Measurements from ENCODE around the gene RPS27A. TPM values are rescaled to one million over a fixed set of nuclear protein-coding genes. Genes with fewer than 3 reads are reported as not detected.

Gene RPS27A
- total and polyA plus RNA-seq, 10 of the 15 experiments (the other 5 are each of a cell fraction or from before 2014, with no cell fraction given): 1,460 to 4,705 (median 1,996) TPM

DNA sequence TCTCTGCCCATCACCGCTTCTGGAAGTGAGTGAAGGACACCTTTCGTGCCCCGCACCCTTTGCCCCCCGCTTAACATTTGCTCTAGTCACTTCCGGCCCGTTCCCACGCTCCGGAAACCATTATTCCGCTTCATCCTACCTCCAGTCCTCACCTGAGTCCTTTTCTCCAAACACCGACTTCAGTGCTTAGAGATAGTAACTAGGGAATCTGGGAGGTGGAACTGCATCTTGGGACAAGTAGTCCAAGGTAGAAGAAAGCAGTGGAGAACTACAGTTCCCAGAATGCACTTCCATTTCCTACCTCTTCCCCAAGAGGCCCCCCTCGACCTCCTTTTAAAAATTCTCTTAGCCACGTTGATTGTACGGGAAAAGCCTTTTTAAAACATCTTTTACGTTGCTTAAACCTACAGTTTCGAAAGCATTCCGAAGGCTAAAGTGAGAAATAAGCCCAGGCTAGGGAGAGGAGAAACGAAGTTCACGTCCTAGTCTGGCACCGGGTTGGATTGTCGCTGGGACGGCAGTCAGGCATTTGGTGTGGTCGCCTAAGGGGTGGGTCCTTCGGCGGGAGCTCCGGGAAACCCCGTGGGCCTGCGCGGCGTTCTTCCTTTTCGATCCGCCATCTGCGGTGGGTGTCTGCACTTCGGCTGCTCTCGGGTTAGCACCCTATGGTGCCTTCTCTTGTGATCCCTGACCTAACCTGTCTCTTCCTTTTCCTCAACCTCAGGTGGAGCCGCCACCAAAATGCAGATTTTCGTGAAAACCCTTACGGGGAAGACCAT lies at the start of gene RPS27A, which contains the start of gene CLHC1 (continued):
- TF ChIP-seq, protein P1, sequence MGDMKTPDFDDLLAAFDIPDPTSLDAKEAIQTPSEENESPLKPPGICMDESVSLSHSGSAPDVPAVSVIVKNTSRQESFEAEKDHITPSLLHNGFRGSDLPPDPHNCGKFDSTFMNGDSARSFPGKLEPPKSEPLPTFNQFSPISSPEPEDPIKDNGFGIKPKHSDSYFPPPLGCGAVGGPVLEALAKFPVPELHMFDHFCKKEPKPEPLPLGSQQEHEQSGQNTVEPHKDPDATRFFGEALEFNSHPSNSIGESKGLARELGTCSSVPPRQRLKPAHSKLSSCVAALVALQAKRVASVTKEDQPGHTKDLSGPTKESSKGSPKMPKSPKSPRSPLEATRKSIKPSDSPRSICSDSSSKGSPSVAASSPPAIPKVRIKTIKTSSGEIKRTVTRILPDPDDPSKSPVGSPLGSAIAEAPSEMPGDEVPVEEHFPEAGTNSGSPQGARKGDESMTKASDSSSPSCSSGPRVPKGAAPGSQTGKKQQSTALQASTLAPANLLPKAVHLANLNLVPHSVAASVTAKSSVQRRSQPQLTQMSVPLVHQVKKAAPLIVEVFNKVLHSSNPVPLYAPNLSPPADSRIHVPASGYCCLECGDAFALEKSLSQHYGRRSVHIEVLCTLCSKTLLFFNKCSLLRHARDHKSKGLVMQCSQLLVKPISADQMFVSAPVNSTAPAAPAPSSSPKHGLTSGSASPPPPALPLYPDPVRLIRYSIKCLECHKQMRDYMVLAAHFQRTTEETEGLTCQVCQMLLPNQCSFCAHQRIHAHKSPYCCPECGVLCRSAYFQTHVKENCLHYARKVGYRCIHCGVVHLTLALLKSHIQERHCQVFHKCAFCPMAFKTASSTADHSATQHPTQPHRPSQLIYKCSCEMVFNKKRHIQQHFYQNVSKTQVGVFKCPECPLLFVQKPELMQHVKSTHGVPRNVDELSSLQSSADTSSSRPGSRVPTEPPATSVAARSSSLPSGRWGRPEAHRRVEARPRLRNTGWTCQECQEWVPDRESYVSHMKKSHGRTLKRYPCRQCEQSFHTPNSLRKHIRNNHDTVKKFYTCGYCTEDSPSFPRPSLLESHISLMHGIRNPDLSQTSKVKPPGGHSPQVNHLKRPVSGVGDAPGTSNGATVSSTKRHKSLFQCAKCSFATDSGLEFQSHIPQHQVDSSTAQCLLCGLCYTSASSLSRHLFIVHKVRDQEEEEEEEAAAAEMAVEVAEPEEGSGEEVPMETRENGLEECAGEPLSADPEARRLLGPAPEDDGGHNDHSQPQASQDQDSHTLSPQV (IDR thresholded peaks at IDR 0.05): peak; percentile 88
- peak; percentile 86 for TF ChIP-seq POU2F2 (IDR thresholded peaks at IDR 0.05; ENCODE audit: borderline replicate concordance, low read depth, low read length)
- TF ChIP-seq YBX1 (IDR thresholded peaks at IDR 0.05): no peak
- no peak for TF ChIP-seq RAD21 (IDR thresholded peaks at IDR 0.05; ENCODE audit: insufficient read depth, low read depth, low read length)
- peak; percentile 52; the same call in 1 of the 2 replicates for TF ChIP-seq NFIC (IDR thresholded peaks at IDR 0.05; ENCODE audit: low read depth, low read length)
- TF ChIP-seq ZSCAN29 (IDR thresholded peaks at IDR 0.05): no peak
- no peak for TF ChIP-seq SUPT20H (IDR thresholded peaks at IDR 0.05; ENCODE audit: borderline replicate concordance, control insufficient read depth, low read depth, low read length)
- TF ChIP-seq STAT3 (IDR thresholded peaks at IDR 0.05; ENCODE audit: low read depth, low read length): 0 out of 2 replicates have a peak, but pooled peaks have one; percentile 75
- TF ChIP-seq, protein P2, sequence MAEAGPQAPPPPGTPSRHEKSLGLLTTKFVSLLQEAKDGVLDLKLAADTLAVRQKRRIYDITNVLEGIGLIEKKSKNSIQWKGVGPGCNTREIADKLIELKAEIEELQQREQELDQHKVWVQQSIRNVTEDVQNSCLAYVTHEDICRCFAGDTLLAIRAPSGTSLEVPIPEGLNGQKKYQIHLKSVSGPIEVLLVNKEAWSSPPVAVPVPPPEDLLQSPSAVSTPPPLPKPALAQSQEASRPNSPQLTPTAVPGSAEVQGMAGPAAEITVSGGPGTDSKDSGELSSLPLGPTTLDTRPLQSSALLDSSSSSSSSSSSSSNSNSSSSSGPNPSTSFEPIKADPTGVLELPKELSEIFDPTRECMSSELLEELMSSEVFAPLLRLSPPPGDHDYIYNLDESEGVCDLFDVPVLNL (IDR thresholded peaks at IDR 0.05; ENCODE audit: low read depth, low read length): 0 out of 2 replicates have a peak, but pooled peaks have one; percentile 22
- TF ChIP-seq, protein P3, sequence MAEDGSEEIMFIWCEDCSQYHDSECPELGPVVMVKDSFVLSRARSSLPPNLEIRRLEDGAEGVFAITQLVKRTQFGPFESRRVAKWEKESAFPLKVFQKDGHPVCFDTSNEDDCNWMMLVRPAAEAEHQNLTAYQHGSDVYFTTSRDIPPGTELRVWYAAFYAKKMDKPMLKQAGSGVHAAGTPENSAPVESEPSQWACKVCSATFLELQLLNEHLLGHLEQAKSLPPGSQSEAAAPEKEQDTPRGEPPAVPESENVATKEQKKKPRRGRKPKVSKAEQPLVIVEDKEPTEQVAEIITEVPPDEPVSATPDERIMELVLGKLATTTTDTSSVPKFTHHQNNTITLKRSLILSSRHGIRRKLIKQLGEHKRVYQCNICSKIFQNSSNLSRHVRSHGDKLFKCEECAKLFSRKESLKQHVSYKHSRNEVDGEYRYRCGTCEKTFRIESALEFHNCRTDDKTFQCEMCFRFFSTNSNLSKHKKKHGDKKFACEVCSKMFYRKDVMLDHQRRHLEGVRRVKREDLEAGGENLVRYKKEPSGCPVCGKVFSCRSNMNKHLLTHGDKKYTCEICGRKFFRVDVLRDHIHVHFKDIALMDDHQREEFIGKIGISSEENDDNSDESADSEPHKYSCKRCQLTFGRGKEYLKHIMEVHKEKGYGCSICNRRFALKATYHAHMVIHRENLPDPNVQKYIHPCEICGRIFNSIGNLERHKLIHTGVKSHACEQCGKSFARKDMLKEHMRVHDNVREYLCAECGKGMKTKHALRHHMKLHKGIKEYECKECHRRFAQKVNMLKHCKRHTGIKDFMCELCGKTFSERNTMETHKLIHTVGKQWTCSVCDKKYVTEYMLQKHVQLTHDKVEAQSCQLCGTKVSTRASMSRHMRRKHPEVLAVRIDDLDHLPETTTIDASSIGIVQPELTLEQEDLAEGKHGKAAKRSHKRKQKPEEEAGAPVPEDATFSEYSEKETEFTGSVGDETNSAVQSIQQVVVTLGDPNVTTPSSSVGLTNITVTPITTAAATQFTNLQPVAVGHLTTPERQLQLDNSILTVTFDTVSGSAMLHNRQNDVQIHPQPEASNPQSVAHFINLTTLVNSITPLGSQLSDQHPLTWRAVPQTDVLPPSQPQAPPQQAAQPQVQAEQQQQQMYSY (CRISPR knock-in tag; IDR thresholded peaks at IDR 0.05): no peak
- no peak for TF ChIP-seq SUZ12 (IDR thresholded peaks at IDR 0.05; ENCODE audit: unreplicated experiment)
- TF ChIP-seq, protein P4, sequence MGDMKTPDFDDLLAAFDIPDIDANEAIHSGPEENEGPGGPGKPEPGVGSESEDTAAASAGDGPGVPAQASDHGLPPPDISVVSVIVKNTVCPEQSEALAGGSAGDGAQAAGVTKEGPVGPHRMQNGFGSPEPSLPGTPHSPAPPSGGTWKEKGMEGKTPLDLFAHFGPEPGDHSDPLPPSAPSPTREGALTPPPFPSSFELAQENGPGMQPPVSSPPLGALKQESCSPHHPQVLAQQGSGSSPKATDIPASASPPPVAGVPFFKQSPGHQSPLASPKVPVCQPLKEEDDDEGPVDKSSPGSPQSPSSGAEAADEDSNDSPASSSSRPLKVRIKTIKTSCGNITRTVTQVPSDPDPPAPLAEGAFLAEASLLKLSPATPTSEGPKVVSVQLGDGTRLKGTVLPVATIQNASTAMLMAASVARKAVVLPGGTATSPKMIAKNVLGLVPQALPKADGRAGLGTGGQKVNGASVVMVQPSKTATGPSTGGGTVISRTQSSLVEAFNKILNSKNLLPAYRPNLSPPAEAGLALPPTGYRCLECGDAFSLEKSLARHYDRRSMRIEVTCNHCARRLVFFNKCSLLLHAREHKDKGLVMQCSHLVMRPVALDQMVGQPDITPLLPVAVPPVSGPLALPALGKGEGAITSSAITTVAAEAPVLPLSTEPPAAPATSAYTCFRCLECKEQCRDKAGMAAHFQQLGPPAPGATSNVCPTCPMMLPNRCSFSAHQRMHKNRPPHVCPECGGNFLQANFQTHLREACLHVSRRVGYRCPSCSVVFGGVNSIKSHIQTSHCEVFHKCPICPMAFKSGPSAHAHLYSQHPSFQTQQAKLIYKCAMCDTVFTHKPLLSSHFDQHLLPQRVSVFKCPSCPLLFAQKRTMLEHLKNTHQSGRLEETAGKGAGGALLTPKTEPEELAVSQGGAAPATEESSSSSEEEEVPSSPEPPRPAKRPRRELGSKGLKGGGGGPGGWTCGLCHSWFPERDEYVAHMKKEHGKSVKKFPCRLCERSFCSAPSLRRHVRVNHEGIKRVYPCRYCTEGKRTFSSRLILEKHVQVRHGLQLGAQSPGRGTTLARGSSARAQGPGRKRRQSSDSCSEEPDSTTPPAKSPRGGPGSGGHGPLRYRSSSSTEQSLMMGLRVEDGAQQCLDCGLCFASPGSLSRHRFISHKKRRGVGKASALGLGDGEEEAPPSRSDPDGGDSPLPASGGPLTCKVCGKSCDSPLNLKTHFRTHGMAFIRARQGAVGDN (IDR thresholded peaks at IDR 0.05): peak; percentile 70
- TF ChIP-seq, protein P5, sequence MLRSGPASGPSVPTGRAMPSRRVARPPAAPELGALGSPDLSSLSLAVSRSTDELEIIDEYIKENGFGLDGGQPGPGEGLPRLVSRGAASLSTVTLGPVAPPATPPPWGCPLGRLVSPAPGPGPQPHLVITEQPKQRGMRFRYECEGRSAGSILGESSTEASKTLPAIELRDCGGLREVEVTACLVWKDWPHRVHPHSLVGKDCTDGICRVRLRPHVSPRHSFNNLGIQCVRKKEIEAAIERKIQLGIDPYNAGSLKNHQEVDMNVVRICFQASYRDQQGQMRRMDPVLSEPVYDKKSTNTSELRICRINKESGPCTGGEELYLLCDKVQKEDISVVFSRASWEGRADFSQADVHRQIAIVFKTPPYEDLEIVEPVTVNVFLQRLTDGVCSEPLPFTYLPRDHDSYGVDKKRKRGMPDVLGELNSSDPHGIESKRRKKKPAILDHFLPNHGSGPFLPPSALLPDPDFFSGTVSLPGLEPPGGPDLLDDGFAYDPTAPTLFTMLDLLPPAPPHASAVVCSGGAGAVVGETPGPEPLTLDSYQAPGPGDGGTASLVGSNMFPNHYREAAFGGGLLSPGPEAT (IDR thresholded peaks at IDR 0.05; ENCODE audit: low read depth): peak; percentile 73

Measured in GM12878 (cell line).